Mammary epithelial cell (primary cell): ENCODE measurements around the gene LIN28A.

Experiments used
- CTCF ChIP-seq, 2 donors: IDR thresholded peaks in 1 of 2; conservative IDR thresholded peaks in 1 of 2; 2 replicates each; pipeline ENCODE4 v1.5.1; 2011 to 2012; ENCODE audit warnings: inconsistent platforms in 2 of 2, low read length in 2 of 2, mild to moderate bottlenecking in 2 of 2, control low read depth in 1 of 2, low read depth in 1 of 2; ENCODE audit not compliant: insufficient read depth in 1 of 2; ENCODE audit errors: extremely low read depth in 1 of 2
- EZH2 ChIP-seq: IDR thresholded peaks from 2 replicates; pipeline ENCODE4 v1.6.1; 2012; ENCODE audit warnings: low read length, inconsistent platforms, borderline replicate concordance

GRCh38 chr1:26376050-26376449 lies 34.6 kb upstream of the LIN28A start:
- TF ChIP-seq EZH2 (no peak), CTCF (conservative IDR thresholded peaks at IDR 0.05 in 1 of 2, IDR thresholded peaks at IDR 0.05 in 1 of 2; ENCODE audit: extremely low read depth in 1 of 2, insufficient read depth in 1 of 2, low read depth in 1 of 2, low read length in 2 of 2) (no peak)
